Measurements from ENCODE around the gene PIK3R5.
"Not testable (repeated sequence)": the region's sequence is repeated elsewhere in the genome, so short reads cannot be mapped to it uniquely, and the experiment has no call there.

PIK3R5 gene

DNA sequence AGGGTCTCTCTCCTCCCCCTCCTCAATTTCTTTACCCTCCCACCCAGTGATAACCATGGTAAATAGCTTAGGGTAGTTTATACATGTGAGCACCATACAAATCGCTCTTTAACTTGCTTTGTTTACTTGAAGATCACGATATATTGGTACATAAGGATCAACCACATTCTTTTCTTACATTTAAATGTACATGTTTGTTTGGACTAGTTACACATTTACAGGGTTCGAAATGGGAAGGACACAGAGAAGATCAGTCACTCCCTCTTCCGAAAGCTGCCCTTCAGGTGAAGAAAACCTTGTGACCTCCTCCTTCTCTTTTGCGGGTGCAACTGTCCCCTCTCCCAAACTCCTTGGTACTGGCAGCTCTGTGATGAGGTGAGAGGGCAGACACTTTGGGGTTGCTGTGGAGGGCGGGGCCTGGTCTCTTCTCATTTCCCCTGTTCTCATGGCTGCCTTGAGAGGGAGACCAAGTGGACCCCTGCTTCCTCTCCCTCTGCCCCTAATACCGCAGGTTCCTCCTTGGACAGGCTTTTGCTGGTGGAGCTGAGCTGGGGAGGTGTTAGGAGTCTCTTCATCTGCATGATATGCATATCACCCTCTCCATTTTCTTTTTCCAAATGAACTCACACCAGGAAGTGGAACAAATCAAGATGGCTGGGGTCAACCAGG lies 93.3 kb downstream of the PIK3R5 start:
- DNase-seq, result no peak

DNA sequence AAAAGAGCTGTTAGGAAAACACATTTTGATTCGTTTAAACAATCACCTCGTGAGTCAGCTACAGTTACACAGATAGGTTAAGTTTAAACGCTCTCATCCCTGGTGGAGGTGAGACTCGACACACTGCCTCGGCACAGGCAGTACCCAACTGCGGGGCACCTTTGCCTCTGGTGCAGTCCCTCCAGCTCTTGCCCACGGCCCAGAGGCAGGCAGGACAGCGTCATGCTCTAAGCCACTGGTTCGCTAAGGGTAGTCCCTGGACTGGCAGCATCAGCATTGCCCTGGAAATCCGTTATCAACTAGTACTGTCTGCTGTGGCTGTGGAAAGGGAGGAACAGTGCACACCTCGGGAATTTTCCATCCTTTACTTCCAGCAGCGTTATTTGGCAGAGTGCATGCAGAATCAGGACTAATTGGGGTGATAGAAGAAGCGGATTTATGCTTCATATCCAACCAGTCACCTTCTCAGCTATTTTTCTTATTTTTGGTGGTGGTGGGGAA lies 94.4 kb downstream of the PIK3R5 start:
- DNase-seq, result no peak

DNA sequence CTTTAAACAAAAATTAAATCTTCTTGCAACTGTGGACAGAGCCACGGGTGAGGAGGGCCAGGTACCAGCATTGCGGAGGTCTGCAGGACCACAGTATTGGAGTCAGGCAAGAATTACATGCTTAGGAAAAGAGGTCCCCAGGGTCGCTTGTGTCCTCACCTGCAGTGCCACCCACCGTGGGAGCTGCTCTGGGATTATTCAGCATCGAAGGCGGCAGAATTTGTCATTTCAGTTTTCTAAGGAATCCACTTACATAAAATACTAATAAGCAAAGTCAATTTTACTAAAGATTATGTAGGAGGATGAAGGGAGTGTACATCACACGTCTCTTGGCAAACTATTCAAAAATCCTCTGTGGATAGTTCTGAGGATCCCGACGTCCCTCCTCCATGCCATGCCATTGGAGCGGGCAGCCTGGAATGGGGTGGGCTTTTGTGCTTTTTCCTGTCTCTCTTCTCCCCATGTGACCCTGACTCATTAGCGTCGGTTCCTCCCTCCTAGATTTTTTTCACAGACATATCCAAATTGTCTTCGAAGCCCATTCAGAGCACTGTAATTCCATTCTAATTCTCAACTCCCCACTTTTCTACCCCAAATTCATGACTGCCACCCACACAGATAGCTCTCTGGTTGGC lies 95.0 kb downstream of the PIK3R5 start:
- no peak for DNase-seq

DNA sequence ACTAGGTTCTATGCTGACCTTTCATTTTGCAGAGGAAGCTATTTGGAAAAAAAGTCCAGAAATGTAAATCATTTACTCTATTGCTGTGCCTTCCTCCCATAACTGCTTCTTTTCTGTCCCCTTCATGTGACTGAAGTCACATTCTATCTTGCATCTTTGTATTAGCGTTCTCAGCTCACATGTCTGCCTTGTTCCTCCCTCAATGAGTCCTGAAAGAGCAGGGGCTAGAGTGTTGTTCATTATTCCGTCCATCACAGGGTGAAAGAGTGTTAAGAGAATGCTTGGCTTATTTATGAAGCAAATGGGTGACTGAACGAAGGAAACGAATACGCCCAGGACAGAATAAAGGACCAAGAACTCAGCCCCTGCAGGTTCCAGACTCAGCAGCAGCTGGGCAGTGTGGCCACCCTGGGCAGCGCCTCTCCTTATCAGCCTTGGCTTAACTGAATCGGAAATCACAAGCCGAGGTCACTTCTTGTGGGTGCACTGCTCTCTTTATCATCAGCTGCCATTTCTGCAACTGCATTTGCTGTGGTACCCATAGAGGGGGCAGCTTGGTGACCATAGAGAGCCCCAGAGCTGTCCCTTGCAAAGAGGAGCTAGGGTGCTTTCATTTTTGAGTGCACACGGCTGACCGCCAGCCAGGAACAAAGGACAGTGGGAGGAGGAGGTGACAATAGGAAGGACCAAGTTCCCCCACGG lies 96.2 kb downstream of the PIK3R5 start:
- no peak for DNase-seq

DNA sequence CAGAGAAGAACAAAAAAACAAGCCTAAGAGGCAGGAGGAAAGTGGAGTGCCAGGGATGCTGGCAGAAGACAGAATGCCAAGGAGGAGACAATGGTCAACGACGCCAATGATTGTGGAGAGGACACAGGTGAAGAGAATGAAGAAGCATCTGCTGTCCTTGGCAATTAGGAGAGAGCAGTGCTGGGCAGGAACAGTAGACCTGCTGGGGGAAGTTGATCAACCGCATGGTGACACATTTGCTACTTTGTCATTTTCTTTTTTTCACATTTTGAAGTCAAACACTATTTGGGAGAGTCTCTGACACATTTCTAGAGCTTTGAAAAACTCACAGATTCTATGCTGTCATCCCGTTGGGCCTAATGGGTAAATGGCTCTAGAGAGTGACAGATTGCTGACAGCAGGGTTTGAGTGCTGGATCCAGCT lies 97.0 kb downstream of the PIK3R5 start:
- DNase-seq, result no peak

DNA sequence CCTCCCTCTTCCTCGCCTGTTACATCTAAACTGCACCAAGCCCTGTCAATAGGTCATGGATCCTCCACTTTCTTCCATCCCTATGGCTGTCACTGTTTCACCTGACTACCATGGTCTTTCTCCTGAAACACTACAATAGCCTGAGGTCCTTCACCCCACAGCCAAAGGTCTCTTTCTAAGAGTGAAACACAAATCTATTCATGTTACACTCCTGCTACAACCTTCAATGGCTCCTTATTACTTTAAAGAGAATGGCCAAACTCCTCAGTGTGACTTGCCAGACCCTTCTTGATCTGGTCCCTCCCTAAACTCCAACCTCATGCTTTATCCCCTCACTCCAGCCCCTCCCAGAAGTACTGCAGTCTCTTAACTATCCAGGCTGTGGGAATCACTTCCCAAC lies 97.4 kb downstream of the PIK3R5 start:
- DNase-seq, result no peak

DNA sequence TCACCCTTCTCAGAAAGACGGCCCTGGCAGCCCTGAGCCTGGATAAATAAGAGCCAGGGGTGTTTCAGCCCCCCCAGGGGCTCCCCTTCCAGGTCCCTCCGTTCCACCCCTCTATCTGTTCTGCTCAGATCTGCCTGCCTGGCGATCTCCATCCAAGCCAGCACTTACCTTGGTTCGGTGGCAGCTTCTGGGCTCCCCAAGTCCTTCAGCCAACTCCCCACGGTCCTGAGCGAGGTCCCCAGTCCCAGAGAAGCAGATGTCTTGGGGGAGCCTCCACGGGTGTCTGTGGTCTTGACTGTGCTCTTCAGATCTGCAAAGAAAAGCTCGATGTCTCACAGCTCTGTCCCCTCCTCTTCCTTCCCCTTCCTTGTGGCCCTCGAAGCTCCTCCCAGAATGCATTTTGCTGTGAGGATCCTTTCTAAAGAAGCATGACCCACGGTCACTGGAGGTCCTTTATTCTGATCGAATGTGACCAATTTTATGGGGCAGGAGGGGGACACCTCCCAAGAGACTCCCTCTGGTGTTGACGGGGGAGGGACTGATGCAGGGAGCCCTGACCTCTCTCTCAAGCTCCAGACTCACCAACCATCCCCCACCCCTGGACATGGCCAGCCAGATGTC lies 98.0 kb downstream of the PIK3R5 start, which contains the start of gene PIK3R6:
PIK3R6 (minus strand) TSS at position 314 of the 621 bp plus-strand sequence. CDS start 17,880 bp downstream, outside the sequence.
- DNase-seq, result no peak

DNA sequence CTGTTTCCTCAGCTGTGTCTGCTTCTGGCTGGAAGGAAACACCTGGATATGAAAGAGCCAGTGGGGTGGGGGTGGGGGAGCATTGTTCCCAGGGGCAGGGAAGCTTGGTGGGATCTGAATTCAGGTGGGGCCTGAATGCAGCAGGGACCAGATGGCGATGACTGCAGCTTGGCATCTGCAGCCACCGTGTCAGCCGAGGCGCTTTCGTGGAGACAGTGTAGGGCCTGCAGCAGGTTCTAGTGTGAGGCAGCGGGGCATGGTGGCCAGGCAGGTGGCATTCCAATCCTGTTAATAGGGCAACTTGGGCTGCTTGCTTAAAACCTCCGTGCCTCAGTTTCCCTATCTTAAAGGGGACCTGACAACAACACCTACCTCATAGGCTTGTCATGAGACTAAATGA lies 99.7 kb downstream of the PIK3R5 start:
- DNase-seq, result no peak

DNA sequence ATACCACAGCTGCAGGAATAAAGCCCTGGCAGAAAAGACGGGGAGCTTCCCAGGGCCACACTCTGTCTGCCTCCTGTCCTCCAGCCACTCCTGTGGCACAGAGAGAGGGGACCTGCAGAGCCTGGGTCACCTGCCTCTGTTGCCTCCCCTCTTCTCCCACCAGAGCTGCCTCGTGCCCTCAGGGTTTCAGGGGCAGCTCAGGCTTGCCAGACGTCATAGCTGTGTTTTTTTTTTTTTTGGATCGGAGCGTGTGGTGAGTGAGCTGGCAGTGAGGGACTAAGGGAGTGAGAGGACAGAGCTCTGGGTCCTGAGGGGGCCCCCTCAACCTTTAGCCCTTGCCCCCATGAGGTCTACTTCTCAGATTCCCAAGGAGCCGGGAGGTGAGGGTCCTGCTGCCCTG lies 100.1 kb downstream of the PIK3R5 start:
- DNase-seq, result no peak

DNA sequence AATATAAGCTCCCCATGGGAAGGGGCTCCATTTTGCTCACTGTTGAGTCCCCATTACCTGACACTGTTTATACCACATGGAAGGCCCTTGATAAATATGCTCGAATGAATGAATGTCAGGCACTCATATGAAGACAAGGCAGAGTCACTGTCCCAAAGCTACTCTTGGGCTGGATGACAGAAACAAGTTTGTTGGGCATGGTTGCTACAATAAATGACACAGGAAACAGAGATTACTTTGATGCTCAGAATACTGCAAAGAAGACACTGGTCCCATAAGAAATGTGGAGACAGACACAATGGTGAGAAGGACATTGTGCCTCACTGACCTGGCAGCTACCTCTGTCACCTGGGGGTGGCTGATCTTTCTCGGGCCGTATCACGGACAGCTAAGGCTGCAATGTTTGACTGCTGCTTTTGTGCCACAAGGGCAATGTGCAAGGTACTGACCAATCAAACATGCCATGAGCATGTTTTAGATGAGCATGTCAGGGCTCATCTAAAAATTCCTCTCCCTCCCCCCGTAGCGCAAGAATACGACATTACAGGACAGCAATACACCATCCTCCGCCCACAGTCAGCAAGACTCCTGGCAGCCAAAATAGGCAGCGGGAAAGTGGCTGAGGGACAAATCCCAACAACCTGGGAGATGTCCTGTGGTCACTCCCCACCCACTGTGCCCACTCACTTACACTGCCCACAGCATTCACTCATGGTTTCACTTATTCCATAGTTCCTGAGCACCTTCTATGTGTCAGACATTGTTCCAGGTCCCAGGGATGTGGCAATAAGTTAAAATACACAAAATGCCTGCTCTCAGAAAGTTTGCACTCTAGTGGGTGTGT lies 103.1 kb downstream of the PIK3R5 start:
- no peak for DNase-seq

DNA sequence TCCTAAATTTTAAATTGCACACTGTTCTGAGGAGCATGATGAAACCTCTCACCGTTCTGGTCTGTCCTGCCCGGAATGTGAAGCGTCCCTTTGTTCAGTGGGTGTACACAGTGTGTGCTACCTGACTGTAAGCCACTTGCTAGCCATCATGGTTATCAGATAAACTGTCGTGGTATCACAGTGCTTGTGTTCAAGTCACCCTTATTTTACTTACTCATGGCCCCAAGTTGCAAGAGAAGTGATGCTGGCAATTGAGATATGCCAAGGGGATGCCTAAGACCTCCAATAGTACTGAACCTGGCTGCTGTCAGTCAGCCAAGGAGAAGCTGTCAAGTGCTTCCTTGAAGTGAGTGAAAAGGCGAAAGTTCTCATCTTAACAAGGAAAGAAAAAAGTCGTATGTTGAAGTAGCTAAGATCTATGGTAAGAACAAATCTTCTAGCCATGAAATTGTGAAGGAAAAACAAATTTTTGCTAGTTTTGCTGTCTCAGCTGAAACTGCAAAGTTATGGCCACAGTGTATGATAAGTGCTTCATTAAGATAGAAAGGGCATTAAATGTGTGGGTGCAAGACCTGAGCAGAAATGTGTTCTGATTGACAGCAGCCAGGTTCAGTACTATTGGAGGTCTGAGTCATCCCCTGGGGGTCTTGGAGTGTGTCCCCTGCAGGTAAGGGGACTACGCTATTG lies 103.9 kb downstream of the PIK3R5 start:
- no peak for DNase-seq

DNA sequence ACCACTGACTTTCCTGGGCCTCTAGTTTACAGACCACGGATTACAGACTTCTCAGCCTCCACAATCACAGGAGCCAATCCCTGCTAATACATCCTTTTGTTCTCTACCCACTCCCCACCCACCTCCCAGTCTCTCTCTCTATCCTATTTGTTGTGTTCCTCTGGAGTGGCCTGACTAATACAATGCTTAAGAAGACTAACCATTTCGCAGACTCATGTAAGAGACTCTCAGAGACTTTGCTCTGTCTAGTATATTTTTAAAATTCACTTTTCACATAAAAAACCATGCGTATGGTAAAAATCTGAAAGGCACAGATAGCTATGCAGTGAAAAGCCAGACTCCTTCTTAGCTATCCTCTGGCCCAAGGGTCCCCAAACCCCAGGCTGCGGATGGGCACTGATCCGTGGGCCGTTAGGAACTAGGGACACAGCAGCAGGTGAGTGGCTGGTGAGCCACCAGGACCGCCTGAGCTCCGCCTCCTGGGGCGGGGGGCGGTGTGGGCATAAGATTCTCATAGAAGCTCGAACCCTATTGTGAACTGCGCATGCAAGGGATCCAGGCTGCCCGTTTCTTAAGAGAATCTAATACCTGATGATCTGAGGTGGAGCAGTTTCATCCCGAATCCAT lies 105.6 kb downstream of the PIK3R5 start:
- DNase-seq, result no peak

DNA sequence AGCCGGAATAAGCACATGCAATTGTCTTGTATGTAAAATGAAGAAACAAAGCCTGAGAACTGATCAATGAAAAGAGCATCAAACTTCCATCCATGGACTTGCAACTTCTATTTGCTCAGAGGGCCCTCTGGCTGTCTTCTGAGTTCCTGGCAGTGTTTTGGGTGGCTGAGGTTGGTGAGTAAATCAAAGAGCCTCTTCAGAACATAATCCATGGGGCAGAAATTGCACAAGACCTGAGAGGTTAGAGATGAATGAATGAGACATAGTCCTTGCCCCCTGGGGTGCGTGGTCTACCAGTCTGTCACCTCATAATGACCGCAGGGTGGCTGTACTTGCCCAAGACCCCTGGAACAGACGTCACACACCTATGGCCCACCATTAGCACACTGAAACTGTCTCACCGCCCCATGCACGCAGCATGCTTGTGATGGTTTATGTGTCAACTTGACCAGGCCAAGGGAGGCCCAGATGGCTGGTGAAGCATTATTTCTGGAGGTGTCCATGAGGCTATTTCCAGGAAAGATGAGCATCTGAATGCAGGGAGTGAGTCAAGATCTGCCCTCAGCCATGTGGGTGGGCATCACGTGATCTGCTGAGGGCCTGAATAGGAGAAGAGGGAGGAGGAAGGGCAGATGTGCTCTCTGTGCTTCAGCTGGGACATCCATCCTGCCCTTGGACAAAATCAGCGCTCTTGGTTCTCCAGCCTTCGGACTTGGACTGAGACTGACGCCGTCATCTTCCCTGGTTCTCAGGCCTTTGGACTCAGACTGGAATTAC lies 106.3 kb downstream of the PIK3R5 start:
- DNase-seq, result peak; percentile 41

DNA sequence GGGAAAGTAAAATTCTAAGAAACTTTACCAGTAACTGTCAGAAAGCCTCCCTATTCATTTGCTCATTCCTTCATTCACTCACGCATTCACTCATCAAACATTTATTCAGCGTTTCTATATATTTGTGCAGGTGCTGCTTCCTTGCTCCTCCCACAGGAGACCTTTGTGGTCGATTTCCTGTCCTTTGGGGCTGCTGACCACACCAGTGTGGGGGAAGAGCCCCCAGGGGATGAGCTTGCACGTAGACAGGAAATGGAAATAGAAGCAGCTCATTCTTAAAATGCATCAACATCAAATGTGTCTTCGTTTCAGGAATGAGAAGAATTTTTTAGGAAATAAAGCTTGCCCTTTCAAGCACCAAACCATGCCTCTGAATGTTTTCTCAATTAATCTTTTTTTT lies 107.6 kb downstream of the PIK3R5 start:
- peak; percentile 55 for DNase-seq

DNA sequence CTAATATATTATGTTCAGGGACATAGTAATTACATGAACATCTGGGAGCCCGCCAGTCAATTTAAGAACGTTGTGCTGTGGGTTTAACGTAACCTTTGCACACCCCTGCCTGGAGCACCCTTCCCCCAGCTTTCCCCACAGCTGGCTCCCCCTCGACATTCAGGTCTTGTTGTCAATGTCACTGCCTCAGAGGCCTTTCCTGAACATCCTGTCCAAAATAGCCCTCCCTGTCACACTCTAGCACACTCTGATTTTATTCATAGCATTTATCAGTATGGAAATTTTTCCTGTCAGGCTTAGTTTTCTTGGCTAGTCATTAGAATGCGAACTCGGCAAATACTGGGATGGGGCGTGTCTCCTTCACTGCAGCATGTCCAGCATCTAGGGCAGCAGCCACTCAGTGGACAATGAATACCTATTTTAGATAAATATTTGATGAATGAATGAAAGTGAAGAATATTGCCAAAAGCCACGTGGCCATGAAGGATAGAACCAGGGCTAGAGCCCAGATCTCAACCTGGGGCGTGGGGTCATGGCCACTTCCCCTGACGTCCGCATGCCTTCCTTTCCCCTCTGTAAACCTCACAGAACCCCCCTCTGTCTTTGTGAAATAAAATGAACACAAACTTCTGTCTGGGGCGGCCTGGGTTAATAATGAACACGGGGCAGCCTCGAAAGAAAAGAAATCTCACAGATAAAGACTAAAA lies 108.5 kb downstream of the PIK3R5 start:
- no peak for DNase-seq

DNA sequence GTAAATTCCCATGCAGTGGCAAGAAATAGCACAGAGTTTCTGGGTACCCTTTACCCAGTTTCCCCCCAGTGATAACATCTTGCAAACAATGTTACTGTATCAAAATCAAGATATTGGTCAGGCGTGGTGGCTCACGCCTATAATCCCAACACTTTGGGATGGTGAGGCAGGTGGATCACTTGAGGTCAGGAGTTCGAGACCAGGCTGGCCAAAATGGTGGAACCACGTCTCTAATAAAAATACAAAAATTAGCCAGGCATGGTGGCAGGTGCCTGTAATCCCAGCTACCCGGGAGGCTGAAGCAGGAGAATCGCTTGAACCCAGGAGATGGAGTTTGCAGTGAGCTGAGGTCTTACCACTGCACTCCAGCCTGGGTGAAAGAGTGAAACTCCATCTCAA lies 109.3 kb downstream of the PIK3R5 start:
- not testable (repeated sequence) for DNase-seq

DNA sequence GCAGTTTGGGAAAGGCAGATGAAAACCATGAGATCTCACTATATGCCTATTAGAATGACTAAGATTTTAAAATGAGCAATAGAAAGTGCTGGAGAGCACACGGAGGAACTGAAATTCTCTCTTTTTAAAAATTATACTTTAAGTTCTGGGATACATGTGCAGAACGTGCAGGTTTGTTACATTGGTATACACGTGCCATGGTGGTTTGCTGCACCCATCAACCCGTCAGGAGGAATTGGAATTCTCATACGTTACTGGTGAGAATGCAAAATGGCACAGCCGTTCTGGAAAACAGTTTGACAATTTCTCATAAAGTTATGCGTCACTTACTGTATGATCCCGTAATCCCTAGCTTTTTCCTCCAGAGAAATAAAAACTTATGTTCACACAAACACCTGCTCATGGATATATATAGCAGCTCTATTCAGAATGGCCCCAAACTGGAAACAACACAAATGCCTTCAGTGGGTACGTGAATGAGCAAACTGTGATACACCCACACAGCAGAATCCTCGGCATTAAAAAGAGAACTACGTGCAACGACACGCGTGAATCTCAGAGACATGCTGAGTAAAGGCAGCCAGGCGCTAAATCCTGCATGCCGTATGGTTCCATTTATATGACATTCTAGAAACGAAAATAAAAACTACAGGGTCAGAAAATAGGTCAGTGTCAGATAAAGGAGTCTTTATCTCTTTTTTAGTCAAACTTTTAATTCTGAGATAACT lies 109.9 kb downstream of the PIK3R5 start:
- DNase-seq, result no peak

DNA sequence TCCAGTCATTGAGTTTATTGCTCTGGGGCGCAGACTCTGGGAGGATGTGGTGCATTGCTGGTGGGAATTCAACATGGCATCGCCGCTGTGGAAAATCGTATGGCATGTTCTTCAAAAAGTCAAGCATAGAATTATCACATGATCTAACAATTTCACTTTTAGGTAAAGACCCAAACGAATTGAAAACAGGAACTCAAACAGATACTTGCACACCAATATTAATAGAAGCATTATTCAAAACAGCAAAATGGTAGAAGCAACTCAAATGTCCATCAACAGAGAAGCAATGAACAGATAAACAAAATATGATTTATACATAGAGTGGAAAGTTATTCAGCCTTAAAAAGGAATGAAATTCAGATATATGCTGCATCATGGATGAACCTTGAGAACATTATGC lies 113.9 kb downstream of the PIK3R5 start:
- no peak for DNase-seq
